Measurements from ENCODE around the gene NCCRP1. TPM values are rescaled to one million over a fixed set of nuclear protein-coding genes. Genes with fewer than 3 reads are reported as not detected.

The NCCRP1 gene
- total RNA-seq, 1 donor from 2014 or later = 6.0 TPM

DNA sequence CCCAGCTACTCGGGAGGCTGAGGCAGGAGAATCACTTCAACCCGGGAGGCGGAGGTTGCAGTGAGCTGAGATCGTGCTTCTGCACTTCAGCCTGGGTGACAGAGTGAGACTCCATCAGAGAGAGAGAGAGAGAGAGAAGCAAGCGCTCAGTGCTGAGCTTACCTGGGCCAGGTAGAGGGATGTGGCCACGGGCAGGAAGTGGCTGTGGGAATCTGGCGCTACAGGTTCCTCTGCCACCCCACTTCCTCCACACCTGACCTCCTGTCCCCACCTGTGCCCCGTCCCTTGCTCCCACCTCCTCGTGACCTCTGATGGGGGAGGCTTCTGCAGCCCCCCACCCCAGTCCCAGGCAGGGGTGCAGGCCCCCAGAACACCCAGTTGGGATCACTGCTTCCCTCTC, 1.0 kb upstream of the NCCRP1 start:
- DNase-seq (ENCODE audit: low read depth) = no peak
- peaks cover 39% of the 10 kb centered on the region for H3K27me3 ChIP-seq (ENCODE audit: control insufficient read depth, insufficient read depth, low read length)
- H3K36me3 ChIP-seq (ENCODE audit: control insufficient read depth, insufficient read depth, low read length) = no peaks in the 10 kb centered on the region
- H3K4me3 ChIP-seq (ENCODE audit: low read depth, low read length) = no peak overlapping the region
- TF ChIP-seq, protein P1, sequence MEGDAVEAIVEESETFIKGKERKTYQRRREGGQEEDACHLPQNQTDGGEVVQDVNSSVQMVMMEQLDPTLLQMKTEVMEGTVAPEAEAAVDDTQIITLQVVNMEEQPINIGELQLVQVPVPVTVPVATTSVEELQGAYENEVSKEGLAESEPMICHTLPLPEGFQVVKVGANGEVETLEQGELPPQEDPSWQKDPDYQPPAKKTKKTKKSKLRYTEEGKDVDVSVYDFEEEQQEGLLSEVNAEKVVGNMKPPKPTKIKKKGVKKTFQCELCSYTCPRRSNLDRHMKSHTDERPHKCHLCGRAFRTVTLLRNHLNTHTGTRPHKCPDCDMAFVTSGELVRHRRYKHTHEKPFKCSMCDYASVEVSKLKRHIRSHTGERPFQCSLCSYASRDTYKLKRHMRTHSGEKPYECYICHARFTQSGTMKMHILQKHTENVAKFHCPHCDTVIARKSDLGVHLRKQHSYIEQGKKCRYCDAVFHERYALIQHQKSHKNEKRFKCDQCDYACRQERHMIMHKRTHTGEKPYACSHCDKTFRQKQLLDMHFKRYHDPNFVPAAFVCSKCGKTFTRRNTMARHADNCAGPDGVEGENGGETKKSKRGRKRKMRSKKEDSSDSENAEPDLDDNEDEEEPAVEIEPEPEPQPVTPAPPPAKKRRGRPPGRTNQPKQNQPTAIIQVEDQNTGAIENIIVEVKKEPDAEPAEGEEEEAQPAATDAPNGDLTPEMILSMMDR (IDR thresholded peaks at IDR 0.05; ENCODE audit: insufficient read depth, low read length, poor library complexity, severe bottlenecking) = no peak

DNA sequence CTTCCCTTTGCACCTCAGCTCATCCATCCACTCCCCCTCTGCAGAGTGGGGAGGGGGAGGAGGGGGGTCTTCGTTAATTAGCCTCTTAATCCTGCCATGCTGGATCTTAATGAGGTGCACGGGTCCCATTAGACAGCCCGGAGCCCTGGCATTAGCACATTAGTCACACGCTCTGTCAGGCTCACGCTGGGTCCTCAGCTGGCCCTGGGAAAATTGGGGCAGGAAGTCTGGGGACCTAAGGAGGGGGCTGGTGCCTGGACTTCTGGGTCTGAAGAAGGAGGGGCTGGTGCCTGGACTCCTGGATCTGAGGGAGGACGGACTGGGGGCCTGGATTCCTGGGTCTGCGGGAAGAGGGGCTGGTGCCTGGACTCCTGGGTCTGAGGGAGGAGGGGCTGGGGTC, 444 bp upstream of the NCCRP1 start:
- no peaks in the 10 kb centered on the region for H3K36me3 ChIP-seq (ENCODE audit: control insufficient read depth, insufficient read depth, low read length)
- TF ChIP-seq, protein P1 (IDR thresholded peaks at IDR 0.05; ENCODE audit: insufficient read depth, low read length, poor library complexity, severe bottlenecking) = no peak
- H3K27me3 ChIP-seq (ENCODE audit: control insufficient read depth, insufficient read depth, low read length) = peaks cover 36% of the 10 kb centered on the region
- DNase-seq (ENCODE audit: low read depth) = no peak
- no peak overlapping the region for H3K4me3 ChIP-seq (ENCODE audit: low read depth, low read length)

DNA sequence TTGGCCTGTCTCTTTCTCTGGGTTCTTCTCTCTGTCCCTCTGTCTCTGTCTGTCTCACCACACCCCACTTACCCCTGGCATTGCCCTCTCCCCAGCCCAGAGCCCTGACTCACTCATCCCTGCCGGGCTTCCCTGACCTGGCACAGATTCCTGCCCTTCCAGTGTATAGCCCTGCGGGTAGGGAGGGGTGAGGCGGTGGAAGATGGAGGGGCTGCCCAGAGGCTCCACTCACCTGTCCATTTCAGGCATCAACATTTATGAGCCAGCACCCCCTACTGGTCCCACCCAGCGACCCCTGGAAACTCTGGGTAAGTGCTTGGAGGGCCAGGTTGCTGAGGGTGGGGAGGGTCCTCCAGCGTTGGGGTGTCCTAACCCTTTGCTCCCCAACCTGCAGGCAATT, 1.0 kb downstream of the NCCRP1 start:
- TF ChIP-seq, protein P1 (IDR thresholded peaks at IDR 0.05; ENCODE audit: insufficient read depth, low read length, poor library complexity, severe bottlenecking) = no peak
- no peaks in the 10 kb centered on the region for H3K36me3 ChIP-seq (ENCODE audit: control insufficient read depth, insufficient read depth, low read length)
- peaks cover 46% of the 10 kb centered on the region for H3K27me3 ChIP-seq (ENCODE audit: control insufficient read depth, insufficient read depth, low read length)
- no peak for DNase-seq (ENCODE audit: low read depth)
- H3K4me3 ChIP-seq (ENCODE audit: low read depth, low read length) = no peak overlapping the region

DNA sequence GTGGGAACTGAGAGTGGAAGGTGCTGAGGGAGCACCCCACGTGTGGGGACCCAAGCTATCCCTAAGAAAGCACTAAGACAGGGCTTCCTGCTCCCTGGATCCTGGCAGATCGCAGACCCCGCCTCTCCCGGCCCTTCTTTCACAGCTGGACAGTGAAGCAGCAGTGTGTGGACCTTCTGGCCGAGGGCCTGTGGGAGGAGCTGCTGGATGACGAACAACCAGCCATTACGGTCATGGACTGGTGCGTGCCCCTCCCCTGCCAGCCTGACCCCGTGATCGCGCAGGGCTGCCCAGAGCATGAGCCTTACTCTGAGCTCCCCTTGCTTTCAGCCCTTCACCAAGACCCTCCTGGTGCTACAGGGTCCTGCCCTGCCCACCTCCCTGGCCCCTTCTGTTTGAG, 2.3 kb downstream of the NCCRP1 start:
- H3K27me3 ChIP-seq (ENCODE audit: control insufficient read depth, insufficient read depth, low read length) = peaks cover 56% of the 10 kb centered on the region
- TF ChIP-seq, protein P1 (IDR thresholded peaks at IDR 0.05; ENCODE audit: insufficient read depth, low read length, poor library complexity, severe bottlenecking) = no peak
- H3K4me3 ChIP-seq (ENCODE audit: low read depth, low read length) = no peak overlapping the region
- H3K36me3 ChIP-seq (ENCODE audit: control insufficient read depth, insufficient read depth, low read length) = no peaks in the 10 kb centered on the region
- DNase-seq (ENCODE audit: low read depth) = peak; percentile 65

- TF ChIP-seq, protein P1 (IDR thresholded peaks at IDR 0.05; ENCODE audit: insufficient read depth, low read length, poor library complexity, severe bottlenecking) = no peak
- Histone ChIP-seq H3K27me3 (ENCODE audit: control insufficient read depth, insufficient read depth, low read length) (peaks cover 64% of the 10 kb centered on the region), H3K36me3 (ENCODE audit: control insufficient read depth, insufficient read depth, low read length) (no peaks in the 10 kb centered on the region), H3K4me3 (ENCODE audit: low read depth, low read length) (no peak overlapping the region)
- DNase-seq (ENCODE audit: low read depth) = no peak
These were observed 3.5 kb downstream of the NCCRP1 start for GRCh38 chr19:39200066-39200802.

GRCh38 chr19:39200803-39201115, 4.0 kb downstream of the NCCRP1 start:
- Histone ChIP-seq H3K36me3 (ENCODE audit: control insufficient read depth, insufficient read depth, low read length) (no peaks in the 10 kb centered on the region), H3K4me3 (ENCODE audit: low read depth, low read length) (no peak overlapping the region), H3K27me3 (ENCODE audit: control insufficient read depth, insufficient read depth, low read length) (peaks cover 61% of the 10 kb centered on the region)
- DNase-seq (ENCODE audit: low read depth) = no peak
- TF ChIP-seq, protein P1 (IDR thresholded peaks at IDR 0.05; ENCODE audit: insufficient read depth, low read length, poor library complexity, severe bottlenecking) = no peak

Data from kidney epithelial cell (primary cell).